CD1c-positive myeloid dendritic cell (primary cell): Measurements from ENCODE around the gene SLC10A6.

Experiments used
- DNase-seq: peaks from one replicate; pipeline ENCODE4 v3.0.0-alpha.2; 2016; ENCODE audit errors: extremely low spot score

SLC10A6 gene

GRCh38 chr4:86847571-86847970, 1.6 kb downstream of the SLC10A6 start:
- no peak for DNase-seq

- DNase-seq = no peak
Observed at GRCh38 chr4:86846921-86847320, 2.3 kb downstream of the SLC10A6 start.

- DNase-seq = no peak
Observed at GRCh38 chr4:86845593-86845992, 3.6 kb downstream of the SLC10A6 start.

- no peak for DNase-seq
Observed at GRCh38 chr4:86841309-86841708, 7.9 kb downstream of the SLC10A6 start.

GRCh38 chr4:86840858-86841257, 8.3 kb downstream of the SLC10A6 start:
- DNase-seq = no peak

GRCh38 chr4:86837691-86838503, 11.3 kb downstream of the SLC10A6 start:
- DNase-seq = no peak

- no peak for DNase-seq
Observed at GRCh38 chr4:86835677-86836076, 13.5 kb downstream of the SLC10A6 start.

- no peak for DNase-seq
Observed at GRCh38 chr4:86834901-86835300, 14.3 kb downstream of the SLC10A6 start.

GRCh38 chr4:86833615-86834014, 15.6 kb downstream of the SLC10A6 start:
- no peak for DNase-seq

GRCh38 chr4:86831262-86832130, 17.7 kb downstream of the SLC10A6 start:
- DNase-seq = no peak

- DNase-seq = no peak
Observed at GRCh38 chr4:86825511-86825910, 23.7 kb downstream of the SLC10A6 start.

- no peak for DNase-seq
Observed at GRCh38 chr4:86822136-86822535, 27.0 kb downstream of the SLC10A6 start.

- no peak for DNase-seq
Observed at GRCh38 chr4:86821151-86821550, 28.0 kb downstream of the SLC10A6 start.

GRCh38 chr4:86819561-86819960, 29.6 kb downstream of the SLC10A6 start:
- DNase-seq = no peak

- DNase-seq = no peak
Observed at GRCh38 chr4:86818841-86819240, 30.3 kb downstream of the SLC10A6 start.

- no peak for DNase-seq
Observed at GRCh38 chr4:86818211-86818610, 31.0 kb downstream of the SLC10A6 start.

GRCh38 chr4:86816501-86817273, 32.5 kb downstream of the SLC10A6 start:
- DNase-seq = no peak

GRCh38 chr4:86815653-86816052, 33.5 kb downstream of the SLC10A6 start:
- no peak for DNase-seq

GRCh38 chr4:86810847-86811246, 38.3 kb downstream of the SLC10A6 start:
- DNase-seq = no peak

- no peak for DNase-seq
Observed at GRCh38 chr4:86809809-86810208, 39.4 kb downstream of the SLC10A6 start.

- DNase-seq = no peak
Observed at GRCh38 chr4:86791126-86791525, 58.1 kb downstream of the SLC10A6 start.

- no peak for DNase-seq
Observed at GRCh38 chr4:86788826-86789225, 60.4 kb downstream of the SLC10A6 start.
